ENCODE results near the gene COL19A1.
"Not testable (repeated sequence)": the region's sequence is repeated elsewhere in the genome, so short reads cannot be mapped to it uniquely, and the experiment has no call there.

The COL19A1 gene

GRCh38 chr6:69866351-69866769 is at the start of gene COL19A1:
Gene COL19A1, plus strand, starts transcription at chr6:69866556. Its CDS starts 13,012 bp downstream, at chr6:69879568.
- DNase-seq (ENCODE audit: low read depth in 2 of 2): no peak

- DNase-seq (ENCODE audit: low read depth in 2 of 2): no peak
These were observed 49.8 kb upstream of the COL19A1 start for GRCh38 chr6:69816569-69816968.

- no peak for DNase-seq (ENCODE audit: low read depth in 2 of 2)
These were observed 49.0 kb upstream of the COL19A1 start for GRCh38 chr6:69817358-69817757.

- no peak for DNase-seq (ENCODE audit: low read depth in 2 of 2)
These were observed 48.0 kb upstream of the COL19A1 start for GRCh38 chr6:69818223-69818930.

- no peak for DNase-seq (ENCODE audit: low read depth in 2 of 2)
These were observed 47.2 kb upstream of the COL19A1 start for GRCh38 chr6:69819138-69819537.

GRCh38 chr6:69820018-69820417 is 46.3 kb upstream of the COL19A1 start:
- DNase-seq (ENCODE audit: low read depth in 2 of 2): no peak

- no peak for DNase-seq (ENCODE audit: low read depth in 2 of 2)
These were observed 45.9 kb upstream of the COL19A1 start for GRCh38 chr6:69820438-69820837.

GRCh38 chr6:69824355-69824754 is 42.0 kb upstream of the COL19A1 start:
- not testable (repeated sequence) for DNase-seq (ENCODE audit: low read depth in 2 of 2)

GRCh38 chr6:69825904-69826303 is 40.5 kb upstream of the COL19A1 start:
- DNase-seq (ENCODE audit: low read depth in 2 of 2): no peak

GRCh38 chr6:69827276-69827893 is 39.0 kb upstream of the COL19A1 start:
- no peak for DNase-seq (ENCODE audit: low read depth in 2 of 2)

GRCh38 chr6:69832558-69832957 is 33.8 kb upstream of the COL19A1 start:
- DNase-seq (ENCODE audit: low read depth in 2 of 2): no peak

- no peak for DNase-seq (ENCODE audit: low read depth in 2 of 2)
These were observed 30.8 kb upstream of the COL19A1 start for GRCh38 chr6:69835414-69836179.

GRCh38 chr6:69841862-69842261 is 24.5 kb upstream of the COL19A1 start:
- no peak for DNase-seq (ENCODE audit: low read depth in 2 of 2)

- DNase-seq (ENCODE audit: low read depth in 2 of 2): no peak
These were observed 23.2 kb upstream of the COL19A1 start for GRCh38 chr6:69843189-69843588.

- DNase-seq (ENCODE audit: low read depth in 2 of 2): no peak
These were observed 20.0 kb upstream of the COL19A1 start for GRCh38 chr6:69846312-69846711.

GRCh38 chr6:69846770-69847491 is 19.4 kb upstream of the COL19A1 start:
- no peak for DNase-seq (ENCODE audit: low read depth in 2 of 2)

- DNase-seq (ENCODE audit: low read depth in 2 of 2): no peak
These were observed 18.9 kb upstream of the COL19A1 start for GRCh38 chr6:69847492-69847788.

GRCh38 chr6:69848552-69848951 is 17.8 kb upstream of the COL19A1 start:
- DNase-seq (ENCODE audit: low read depth in 2 of 2): no peak

GRCh38 chr6:69852706-69853105 is 13.7 kb upstream of the COL19A1 start:
- DNase-seq (ENCODE audit: low read depth in 2 of 2): no peak

- no peak for DNase-seq (ENCODE audit: low read depth in 2 of 2)
These were observed 4.4 kb upstream of the COL19A1 start for GRCh38 chr6:69861986-69862385.

GRCh38 chr6:69863766-69864165 is 2.6 kb upstream of the COL19A1 start:
- DNase-seq (ENCODE audit: low read depth in 2 of 2): no peak

GRCh38 chr6:69865126-69865525 is 1.2 kb upstream of the COL19A1 start:
- no peak for DNase-seq (ENCODE audit: low read depth in 2 of 2)
